ENCODE results near the gene C14orf93.

DNA sequence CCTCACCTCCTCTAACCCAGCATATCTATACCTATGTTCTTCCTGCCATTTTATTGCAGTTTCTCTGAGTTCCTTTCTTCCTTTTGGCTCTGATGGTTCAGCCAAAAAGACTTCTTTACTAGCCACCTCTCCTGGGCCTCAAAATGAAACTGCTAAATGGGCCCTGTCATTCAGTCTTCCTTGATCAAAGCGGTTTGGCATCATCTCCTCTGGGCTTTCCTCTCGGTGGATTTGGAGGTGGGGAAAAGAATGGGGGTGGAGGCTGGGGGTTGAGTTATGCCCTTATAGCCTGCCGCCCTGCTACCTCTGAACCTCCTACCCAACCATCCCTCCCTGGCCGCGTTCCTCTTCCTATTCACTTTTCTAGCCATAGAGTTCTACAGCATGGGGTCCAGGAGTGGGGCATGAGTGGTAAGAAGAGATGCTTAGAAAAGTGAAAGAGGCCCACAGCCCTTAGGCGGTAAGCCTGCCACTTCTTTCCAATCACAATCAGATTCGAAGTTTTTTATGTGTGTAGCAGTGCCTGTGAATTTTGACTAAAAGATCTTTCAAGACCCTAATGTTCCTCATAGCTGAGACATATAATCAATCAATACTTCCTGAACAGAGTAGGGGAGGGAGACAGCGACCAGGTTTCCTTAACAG lies 30.1 kb downstream of the C14orf93 start:
- TF ChIP-seq, protein P1, sequence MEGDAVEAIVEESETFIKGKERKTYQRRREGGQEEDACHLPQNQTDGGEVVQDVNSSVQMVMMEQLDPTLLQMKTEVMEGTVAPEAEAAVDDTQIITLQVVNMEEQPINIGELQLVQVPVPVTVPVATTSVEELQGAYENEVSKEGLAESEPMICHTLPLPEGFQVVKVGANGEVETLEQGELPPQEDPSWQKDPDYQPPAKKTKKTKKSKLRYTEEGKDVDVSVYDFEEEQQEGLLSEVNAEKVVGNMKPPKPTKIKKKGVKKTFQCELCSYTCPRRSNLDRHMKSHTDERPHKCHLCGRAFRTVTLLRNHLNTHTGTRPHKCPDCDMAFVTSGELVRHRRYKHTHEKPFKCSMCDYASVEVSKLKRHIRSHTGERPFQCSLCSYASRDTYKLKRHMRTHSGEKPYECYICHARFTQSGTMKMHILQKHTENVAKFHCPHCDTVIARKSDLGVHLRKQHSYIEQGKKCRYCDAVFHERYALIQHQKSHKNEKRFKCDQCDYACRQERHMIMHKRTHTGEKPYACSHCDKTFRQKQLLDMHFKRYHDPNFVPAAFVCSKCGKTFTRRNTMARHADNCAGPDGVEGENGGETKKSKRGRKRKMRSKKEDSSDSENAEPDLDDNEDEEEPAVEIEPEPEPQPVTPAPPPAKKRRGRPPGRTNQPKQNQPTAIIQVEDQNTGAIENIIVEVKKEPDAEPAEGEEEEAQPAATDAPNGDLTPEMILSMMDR (conservative IDR thresholded peaks at IDR 0.05 in 1 of 2, IDR thresholded peaks at IDR 0.05 in 1 of 2; ENCODE audit: low read depth in 1 of 2, low read length in 2 of 2), result no peak
- TF ChIP-seq EZH2 (IDR thresholded peaks at IDR 0.05; ENCODE audit: low read length, missing control alignments), result no peak
